ENCODE data around the gene CCL8.

- no peak for TF ChIP-seq CTCF (IDR thresholded peaks at IDR 0.05; ENCODE audit: insufficient read depth, low read length, poor library complexity, severe bottlenecking)
- TF ChIP-seq EZH2phosphoT487 (conservative IDR thresholded peaks at IDR 0.05; ENCODE audit: low read length) = no peak
Measured at GRCh38 chr17:34349751-34350150, 30.5 kb downstream of the CCL8 start.
